ENCODE measurements around the gene UGT1A9. TPM values are rescaled to one million over a fixed set of nuclear protein-coding genes. Genes with fewer than 3 reads are reported as not detected.

UGT1A9 gene
- total and polyA plus RNA-seq, 9 donors = 0.36 TPM; not detected in 8

- intact Hi-C loops (cut with DNase I) = no loop called here
- Histone ChIP-seq H3K4me3 (no peak overlapping the region), H3K27me3 (no peaks in the 10 kb centered on the region), H3K36me3 (no peaks in the 10 kb centered on the region), H3K9me3 (no peaks in the 10 kb centered on the region), H3K4me1 (ENCODE audit: insufficient read depth) (no peaks in the 10 kb centered on the region), H3K27ac (no peak overlapping the region)
- 86 to 90% (median 88%) methylated on average over 5 of the region's 5 CpGs for WGBS, 3 donors
- TF ChIP-seq POLR2A (IDR thresholded peaks at IDR 0.05) (no peak), CTCF (IDR thresholded peaks at IDR 0.05) (no peak), EP300 (IDR thresholded peaks at IDR 0.05) (no peak)
- DNase-seq = no peak
Observed at GRCh38 chr2:233773854-233774253, 102.2 kb downstream of the UGT1A9 start.

DNA sequence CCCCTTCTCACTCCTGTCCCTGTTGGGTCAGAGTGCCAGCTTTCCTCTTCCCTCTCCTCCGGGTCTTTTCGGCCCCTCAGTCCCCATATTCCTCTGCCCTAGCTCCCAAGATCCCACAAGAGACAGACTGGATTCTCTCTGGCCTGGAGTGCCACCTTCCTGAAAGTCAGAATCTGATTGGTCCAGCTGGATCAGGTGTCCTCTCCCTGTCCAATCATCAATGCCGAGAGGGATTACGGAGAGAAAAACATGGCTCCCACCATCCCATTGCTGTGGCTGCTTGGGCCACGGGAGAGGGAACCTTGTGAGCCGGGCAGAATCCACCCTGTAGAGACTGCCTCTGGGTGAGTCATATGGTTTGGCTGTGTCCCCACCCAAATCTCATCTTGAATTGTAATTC lies 103.7 kb downstream of the UGT1A9 start:
- H3K27ac ChIP-seq = no peak overlapping the region
- no peaks in the 10 kb centered on the region for H3K27me3 ChIP-seq
- 90 to 95% (median 91%) methylated on average over 6 of the region's 6 CpGs for WGBS, 3 donors
- H3K4me1 ChIP-seq (ENCODE audit: insufficient read depth) = no peaks in the 10 kb centered on the region
- no peaks in the 10 kb centered on the region for H3K36me3 ChIP-seq
- intact Hi-C loops (cut with DNase I) = no loop called here
- TF ChIP-seq CTCF (IDR thresholded peaks at IDR 0.05) (no peak), POLR2A (IDR thresholded peaks at IDR 0.05) (no peak), EP300 (IDR thresholded peaks at IDR 0.05) (no peak)
- DNase-seq = no peak
- H3K4me3 ChIP-seq = no peak overlapping the region
- H3K9me3 ChIP-seq = no peaks in the 10 kb centered on the region

DNA sequence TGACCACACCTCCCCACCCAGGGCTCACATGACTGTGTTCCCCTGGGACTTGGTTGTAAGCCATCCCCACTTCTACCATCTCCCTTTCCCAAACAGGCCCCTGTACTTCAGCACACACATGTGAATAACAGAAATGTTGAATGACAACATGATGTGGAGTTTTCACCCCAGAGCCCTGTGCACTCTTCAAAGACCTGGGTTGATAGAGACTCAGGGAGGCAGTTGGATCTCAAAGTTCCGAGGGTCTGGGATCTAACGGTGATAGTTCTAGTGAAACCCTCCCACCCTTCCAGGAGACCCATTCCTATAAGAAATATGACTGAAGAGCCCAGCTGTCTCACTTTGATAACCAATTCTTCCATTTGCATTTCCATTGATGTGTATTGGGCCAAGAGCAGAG lies 106.3 kb downstream of the UGT1A9 start, which contains the start of gene MROH2A:
Gene MROH2A (plus strand): TSS at position 301 of the 400 bp plus-strand sequence. CDS start 1,029 bp downstream, outside the sequence.
- no peak for DNase-seq
- intact Hi-C loops (cut with DNase I) = no loop called here
- TF ChIP-seq CTCF (IDR thresholded peaks at IDR 0.05) = no peak
- TF ChIP-seq POLR2A (IDR thresholded peaks at IDR 0.05) = no peak
- TF ChIP-seq EP300 (IDR thresholded peaks at IDR 0.05) = no peak

DNA sequence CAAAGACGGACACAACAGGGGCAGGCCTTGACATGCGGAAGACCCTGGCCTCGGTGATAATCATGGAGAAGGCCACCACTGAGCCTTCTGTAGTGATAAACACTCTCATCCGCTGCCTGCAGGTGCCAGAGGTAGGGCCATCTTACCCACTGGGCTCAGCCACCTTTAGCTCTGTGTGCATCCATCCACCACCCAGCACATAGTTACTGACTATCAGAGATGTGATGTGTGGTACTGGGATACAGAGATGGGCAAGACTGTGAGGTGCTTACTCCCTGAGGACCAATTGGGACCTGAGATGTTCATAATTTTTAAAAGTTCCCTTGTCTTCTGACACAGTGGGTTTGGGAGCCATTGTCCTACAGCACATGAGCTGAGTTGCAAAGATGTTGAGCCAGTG lies 108.0 kb downstream of the UGT1A9 start:
- Histone ChIP-seq H3K9me3 (no peaks in the 10 kb centered on the region), H3K36me3 (no peaks in the 10 kb centered on the region), H3K4me3 (no peak overlapping the region), H3K27ac (no peak overlapping the region), H3K4me1 (ENCODE audit: insufficient read depth) (no peaks in the 10 kb centered on the region), H3K27me3 (no peaks in the 10 kb centered on the region)
- WGBS, 3 donors = 84 to 92% (median 87%) methylated on average over 4 of the region's 4 CpGs
- TF ChIP-seq EP300 (IDR thresholded peaks at IDR 0.05) = no peak
- no peak for TF ChIP-seq POLR2A (IDR thresholded peaks at IDR 0.05)
- no peak for TF ChIP-seq CTCF (IDR thresholded peaks at IDR 0.05)
- DNase-seq = no peak
- intact Hi-C loops (cut with DNase I) = no loop called here

More for the DNA sequence above, 106.3 kb downstream of the UGT1A9 start, which contains the start of gene MROH2A:
- Histone ChIP-seq H3K4me1 (ENCODE audit: insufficient read depth) (no peaks in the 10 kb centered on the region), H3K9me3 (no peaks in the 10 kb centered on the region), H3K27ac (no peak within 1 kb of the TSS), H3K27me3 (no peaks in the 10 kb centered on the region), H3K4me3 (no peak within 1 kb of the TSS), H3K36me3 (no peaks in the 10 kb centered on the region)
- WGBS, 3 donors = 74 to 83% (median 82%) methylated on average over 2 of the region's 2 CpGs
